ENCODE measurements around the gene AFDN. TPM values are rescaled to one million over a fixed set of nuclear protein-coding genes. Genes with fewer than 3 reads are reported as not detected.

AFDN gene
- polyA plus RNA-seq, 2 donors = 91.7 to 124 TPM

GRCh38 chr6:168016176-168016620 is 189.5 kb downstream of the AFDN start:
- H3K4me1 ChIP-seq (ENCODE audit: control insufficient read depth in 2 of 2, insufficient read depth in 2 of 2, low read length in 1 of 2) = no peaks in the 10 kb centered on the region
- WGBS, 2 donors = 79 to 87% methylated on average over 18 of the region's 18 CpGs
- no peaks in the 10 kb centered on the region for H3K36me3 ChIP-seq (ENCODE audit: control insufficient read depth in 2 of 2, insufficient read depth in 2 of 2, low read length in 1 of 2)
- H3K4me3 ChIP-seq (ENCODE audit: low read depth in 1 of 2, low read length in 2 of 2) = no peak overlapping the region
- H3K27me3 ChIP-seq (ENCODE audit: control insufficient read depth in 1 of 2, insufficient read depth in 2 of 2, low read length in 2 of 2) = no peaks in the 10 kb centered on the region
- H3K27ac ChIP-seq (ENCODE audit: low read depth in 2 of 2, low read length in 1 of 2) = no peak overlapping the region
- H3K9me3 ChIP-seq (ENCODE audit: control insufficient read depth in 2 of 2, insufficient read depth in 1 of 2, low read depth in 1 of 2, low read length in 1 of 2) = peaks cover 5 to 8% of the 10 kb centered on the region in 2 donors

DNA sequence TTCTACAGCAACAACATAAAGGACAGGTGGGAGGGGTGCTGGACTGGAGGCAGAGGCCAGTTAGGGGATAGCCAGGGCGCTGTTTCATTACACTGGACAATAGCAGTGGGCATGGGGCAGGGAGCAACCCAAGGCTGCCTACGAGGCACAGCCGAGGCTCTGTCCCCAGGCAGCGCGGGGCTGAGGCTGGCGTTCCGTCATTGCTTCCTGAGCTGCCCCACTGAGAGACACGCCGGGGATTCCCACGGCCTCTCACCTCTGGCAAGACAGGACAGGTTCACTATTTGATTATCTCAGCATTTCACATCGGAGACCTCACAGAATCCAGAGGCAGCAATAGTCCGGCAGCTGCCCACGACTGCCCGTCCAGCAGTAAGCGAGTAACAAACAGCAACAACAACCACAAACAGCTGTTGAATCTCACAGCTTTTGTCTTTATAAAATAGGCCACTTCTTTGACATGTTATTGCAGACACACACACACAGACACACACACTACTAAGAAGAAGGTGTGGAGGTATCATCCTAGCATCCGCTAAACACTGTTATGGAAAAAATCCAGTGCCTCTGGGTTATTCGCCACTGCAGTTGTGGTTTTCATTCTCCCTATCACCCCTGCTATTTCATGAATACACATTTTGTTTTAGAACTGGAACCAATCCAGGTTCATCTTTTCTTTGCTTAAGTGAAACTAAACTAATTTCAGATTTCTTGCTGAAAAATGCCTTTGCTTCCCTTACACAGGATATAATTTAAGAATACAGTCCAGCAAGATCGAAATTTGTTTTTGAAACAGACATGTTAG is 190.2 kb downstream of the AFDN start:
- Histone ChIP-seq H3K27me3 (ENCODE audit: control insufficient read depth in 1 of 2, insufficient read depth in 2 of 2, low read length in 2 of 2) (no peaks in the 10 kb centered on the region), H3K9me3 (ENCODE audit: control insufficient read depth in 2 of 2, insufficient read depth in 1 of 2, low read depth in 1 of 2, low read length in 1 of 2) (peaks cover 5 to 8% of the 10 kb centered on the region in 2 donors), H3K36me3 (ENCODE audit: control insufficient read depth in 2 of 2, insufficient read depth in 2 of 2, low read length in 1 of 2) (no peaks in the 10 kb centered on the region), H3K4me1 (ENCODE audit: control insufficient read depth in 2 of 2, insufficient read depth in 2 of 2, low read length in 1 of 2) (no peaks in the 10 kb centered on the region), H3K27ac (ENCODE audit: low read depth in 2 of 2, low read length in 1 of 2) (no peak overlapping the region), H3K4me3 (ENCODE audit: low read depth in 1 of 2, low read length in 2 of 2) (no peak overlapping the region)
- 50 to 66% methylated on average over 18 of the region's 18 CpGs for WGBS, 2 donors

DNA sequence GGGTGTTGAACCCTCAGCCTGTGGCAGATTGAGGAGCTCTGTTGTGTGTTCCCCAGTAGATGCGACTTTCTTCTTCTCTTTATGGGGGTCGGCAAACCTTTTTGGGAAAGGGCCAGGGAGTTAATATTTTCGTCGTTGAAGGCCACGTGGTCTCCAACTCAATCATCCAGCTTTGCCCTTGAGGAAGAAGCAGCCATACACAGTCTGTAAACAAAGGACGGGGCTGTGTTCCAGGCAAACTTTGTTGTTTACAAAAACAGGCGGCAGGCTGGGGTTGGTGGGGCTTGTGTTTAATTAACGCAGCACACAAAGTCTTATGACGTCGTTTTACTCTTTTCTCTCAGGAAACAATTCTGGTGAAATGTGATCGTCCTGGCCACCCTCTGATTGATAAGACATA is 190.9 kb downstream of the AFDN start:
- Histone ChIP-seq H3K4me1 (ENCODE audit: control insufficient read depth in 2 of 2, insufficient read depth in 2 of 2, low read length in 1 of 2) (no peaks in the 10 kb centered on the region), H3K36me3 (ENCODE audit: control insufficient read depth in 2 of 2, insufficient read depth in 2 of 2, low read length in 1 of 2) (no peaks in the 10 kb centered on the region), H3K4me3 (ENCODE audit: low read depth in 1 of 2, low read length in 2 of 2) (no peak overlapping the region), H3K27ac (ENCODE audit: low read depth in 2 of 2, low read length in 1 of 2) (no peak overlapping the region), H3K27me3 (ENCODE audit: control insufficient read depth in 1 of 2, insufficient read depth in 2 of 2, low read length in 2 of 2) (no peaks in the 10 kb centered on the region), H3K9me3 (ENCODE audit: control insufficient read depth in 2 of 2, insufficient read depth in 1 of 2, low read depth in 1 of 2, low read length in 1 of 2) (peaks cover 1 to 5% of the 10 kb centered on the region in 2 donors)
- 58 to 60% methylated on average over 11 of the region's 11 CpGs for WGBS, 2 donors

DNA sequence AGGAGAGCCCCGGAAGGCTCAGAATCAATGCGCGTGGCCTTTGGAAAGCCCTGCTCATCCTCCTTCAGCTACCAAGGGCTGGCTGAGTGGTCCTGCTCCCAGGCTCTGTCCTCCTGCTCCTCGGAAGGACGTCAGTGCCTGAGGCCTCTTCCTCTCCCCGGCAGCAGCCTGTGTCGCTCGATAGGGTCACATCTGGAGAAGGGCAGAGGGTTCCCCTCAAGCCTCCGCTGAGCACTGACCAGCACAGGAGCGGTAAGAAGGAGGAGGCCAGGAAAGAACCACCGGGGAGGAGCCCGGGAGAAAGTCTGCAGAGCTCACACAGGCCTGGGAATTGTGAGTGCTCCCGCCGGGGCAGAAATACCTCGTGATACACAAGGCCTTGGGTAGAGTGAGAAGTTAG is 192.0 kb downstream of the AFDN start:
- H3K9me3 ChIP-seq (ENCODE audit: control insufficient read depth in 2 of 2, insufficient read depth in 1 of 2, low read depth in 1 of 2, low read length in 1 of 2) = no peaks in the 10 kb centered on the region
- no peaks in the 10 kb centered on the region for H3K4me1 ChIP-seq (ENCODE audit: control insufficient read depth in 2 of 2, insufficient read depth in 2 of 2, low read length in 1 of 2)
- H3K36me3 ChIP-seq (ENCODE audit: control insufficient read depth in 2 of 2, insufficient read depth in 2 of 2, low read length in 1 of 2) = no peaks in the 10 kb centered on the region
- no peak overlapping the region for H3K4me3 ChIP-seq (ENCODE audit: low read depth in 1 of 2, low read length in 2 of 2)
- H3K27ac ChIP-seq (ENCODE audit: low read depth in 2 of 2, low read length in 1 of 2) = no peak overlapping the region
- no peaks in the 10 kb centered on the region for H3K27me3 ChIP-seq (ENCODE audit: control insufficient read depth in 1 of 2, insufficient read depth in 2 of 2, low read length in 2 of 2)
- 85 to 86% methylated on average over 15 of the region's 15 CpGs for WGBS, 2 donors

GRCh38 chr6:168020242-168020641 is 193.5 kb downstream of the AFDN start:
- WGBS, 2 donors = 85 to 87% methylated on average over 8 of the region's 8 CpGs
- Histone ChIP-seq H3K36me3 (ENCODE audit: control insufficient read depth in 2 of 2, insufficient read depth in 2 of 2, low read length in 1 of 2) (no peaks in the 10 kb centered on the region), H3K9me3 (ENCODE audit: control insufficient read depth in 2 of 2, insufficient read depth in 1 of 2, low read depth in 1 of 2, low read length in 1 of 2) (no peaks in the 10 kb centered on the region), H3K4me3 (ENCODE audit: low read depth in 1 of 2, low read length in 2 of 2) (no peak overlapping the region), H3K4me1 (ENCODE audit: control insufficient read depth in 2 of 2, insufficient read depth in 2 of 2, low read length in 1 of 2) (no peaks in the 10 kb centered on the region), H3K27ac (ENCODE audit: low read depth in 2 of 2, low read length in 1 of 2) (no peak overlapping the region), H3K27me3 (ENCODE audit: control insufficient read depth in 1 of 2, insufficient read depth in 2 of 2, low read length in 2 of 2) (no peaks in the 10 kb centered on the region)

DNA sequence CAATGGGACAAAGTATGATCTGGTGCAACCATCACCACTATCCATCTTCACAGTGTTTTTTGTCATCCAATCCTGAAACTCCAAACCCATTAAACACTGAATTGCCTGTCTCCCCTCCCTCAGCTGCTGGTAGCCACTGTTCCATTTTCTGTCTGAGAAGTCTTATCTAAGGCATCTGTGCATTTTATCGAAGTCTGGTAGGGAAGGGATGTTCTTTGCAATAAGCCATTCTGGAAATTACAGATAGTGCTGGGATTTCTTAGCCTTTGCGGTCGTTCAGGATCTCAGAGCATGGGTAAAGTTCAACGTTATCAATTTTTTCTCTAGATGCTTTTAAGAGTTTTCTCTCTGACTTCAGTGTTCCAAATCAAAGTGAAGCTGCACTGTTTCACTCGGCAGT is 194.9 kb downstream of the AFDN start:
- Histone ChIP-seq H3K4me1 (ENCODE audit: control insufficient read depth in 2 of 2, insufficient read depth in 2 of 2, low read length in 1 of 2) (no peaks in the 10 kb centered on the region), H3K36me3 (ENCODE audit: control insufficient read depth in 2 of 2, insufficient read depth in 2 of 2, low read length in 1 of 2) (no peaks in the 10 kb centered on the region), H3K4me3 (ENCODE audit: low read depth in 1 of 2, low read length in 2 of 2) (no peak overlapping the region), H3K27ac (ENCODE audit: low read depth in 2 of 2, low read length in 1 of 2) (no peak overlapping the region), H3K9me3 (ENCODE audit: control insufficient read depth in 2 of 2, insufficient read depth in 1 of 2, low read depth in 1 of 2, low read length in 1 of 2) (no peaks in the 10 kb centered on the region), H3K27me3 (ENCODE audit: control insufficient read depth in 1 of 2, insufficient read depth in 2 of 2, low read length in 2 of 2) (no peaks in the 10 kb centered on the region)
- 77 to 81% methylated on average over 5 of the region's 5 CpGs for WGBS, 2 donors

Other genes with a start within 250 kb of the AFDN start
- under 1 TPM; 0.05 to 0.10 TPM for gene KIF25, start 170.8 kb downstream of the AFDN start, polyA plus RNA-seq

Data from esophagus (tissue), 2 donors.